Activated T-cell treated with anti-CD3 and anti-CD28 coated beads, Interleukin-2, amount 50 U/mL, for 1 hour (primary cell): Measurements from ENCODE around the gene ACOX1.
"Not testable (repeated sequence)": the region's sequence is repeated elsewhere in the genome, so short reads cannot be mapped to it uniquely, and the experiment has no call there.

Experiments used
- DNase-seq: peaks from one replicate; pipeline ENCODE4 v3.0.0-alpha.2; 2020

Gene ACOX1

GRCh38 chr17:75979705-75980187 lies 780 bp upstream of the ACOX1 start:
- no peak for DNase-seq

GRCh38 chr17:75976175-75976848 lies 2.7 kb downstream of the ACOX1 start:
- no peak for DNase-seq

GRCh38 chr17:75975757-75976174 lies 3.2 kb downstream of the ACOX1 start:
- no peak for DNase-seq

GRCh38 chr17:75975187-75975586 lies 3.8 kb downstream of the ACOX1 start:
- not testable (repeated sequence) for DNase-seq

- no peak for DNase-seq
Measured at GRCh38 chr17:75970626-75971025, 8.3 kb downstream of the ACOX1 start.

- DNase-seq: no peak
Measured at GRCh38 chr17:75970011-75970523, 8.9 kb downstream of the ACOX1 start.

- DNase-seq: not testable (repeated sequence)
Measured at GRCh38 chr17:75969044-75969443, 9.9 kb downstream of the ACOX1 start.

GRCh38 chr17:75965468-75965867 lies 13.5 kb downstream of the ACOX1 start:
- no peak for DNase-seq

- DNase-seq: no peak
Measured at GRCh38 chr17:75959839-75960511, 19.0 kb downstream of the ACOX1 start.

- DNase-seq: no peak
Measured at GRCh38 chr17:75959051-75959838, 19.7 kb downstream of the ACOX1 start.

- DNase-seq: no peak
Measured at GRCh38 chr17:75950855-75951554, 28.0 kb downstream of the ACOX1 start.

GRCh38 chr17:75950421-75950820 lies 28.5 kb downstream of the ACOX1 start:
- DNase-seq: no peak

- no peak for DNase-seq
Measured at GRCh38 chr17:75945211-75945610, 33.8 kb downstream of the ACOX1 start.

GRCh38 chr17:75943491-75943890 lies 35.5 kb downstream of the ACOX1 start:
- no peak for DNase-seq

GRCh38 chr17:75942473-75942872 lies 36.5 kb downstream of the ACOX1 start:
- no peak for DNase-seq

GRCh38 chr17:75941442-75941819 lies 37.5 kb downstream of the ACOX1 start:
- no peak for DNase-seq

- DNase-seq: peak; percentile 87
Measured at GRCh38 chr17:75940727-75941441, 38.1 kb downstream of the ACOX1 start, which contains the start of gene FBF1. Gene FBF1 (minus strand): TSS chr17:75941042. CDS start chr17:75938149, 2,893 bp downstream.

GRCh38 chr17:75937652-75938051 lies 41.3 kb downstream of the ACOX1 start:
- DNase-seq: no peak

GRCh38 chr17:75933808-75934207 lies 45.2 kb downstream of the ACOX1 start:
- no peak for DNase-seq

- DNase-seq: no peak
Measured at GRCh38 chr17:75932852-75933251, 46.1 kb downstream of the ACOX1 start.

GRCh38 chr17:75931062-75931461 lies 47.9 kb downstream of the ACOX1 start:
- no peak for DNase-seq
